Epithelial cell of prostate (primary cell): ENCODE measurements around the gene FXYD6.

Experiments used
- DNase-seq: peaks from one replicate; pipeline ENCODE4 v3.0.0-alpha.2; 2011; ENCODE audit warnings: low read depth, low spot score
- H3K27ac ChIP-seq: fragments of 450-650 bp; 2 replicates; pipeline ENCODE4 v1.5.1; 2017; ENCODE audit warnings: mild to moderate bottlenecking

FXYD6 gene

GRCh38 chr11:117888139-117888566, 11.7 kb upstream of the FXYD6 start:
- H3K27ac ChIP-seq: no peak overlapping the region
- no peak for DNase-seq

- DNase-seq: no peak
- H3K27ac ChIP-seq: no peak overlapping the region
Measured at GRCh38 chr11:117887431-117888138, 11.1 kb upstream of the FXYD6 start.

DNA sequence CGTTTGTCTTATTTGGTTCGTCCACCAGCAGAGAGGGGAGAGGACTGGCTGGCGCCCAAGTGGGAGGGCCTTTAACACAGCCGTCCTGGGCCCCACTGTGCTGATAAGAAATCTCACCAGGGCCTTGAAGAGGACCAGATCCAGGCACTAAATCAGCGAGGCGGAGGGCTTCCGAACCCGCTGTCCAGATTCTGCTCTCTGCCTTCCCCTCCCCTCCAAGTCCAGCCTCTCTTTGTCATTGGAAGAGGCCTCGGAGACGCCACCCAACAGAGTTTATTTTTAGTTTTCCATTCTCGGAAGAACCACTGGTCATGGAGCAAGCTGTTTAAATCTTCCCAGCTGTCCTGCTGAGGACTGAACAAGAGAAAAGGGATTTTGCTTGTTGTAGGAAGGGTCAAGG, 9.3 kb upstream of the FXYD6 start:
- no peak for DNase-seq
- H3K27ac ChIP-seq: no peak overlapping the region

GRCh38 chr11:117884994-117885393, 8.5 kb upstream of the FXYD6 start:
- no peak for DNase-seq
- no peak overlapping the region for H3K27ac ChIP-seq

DNA sequence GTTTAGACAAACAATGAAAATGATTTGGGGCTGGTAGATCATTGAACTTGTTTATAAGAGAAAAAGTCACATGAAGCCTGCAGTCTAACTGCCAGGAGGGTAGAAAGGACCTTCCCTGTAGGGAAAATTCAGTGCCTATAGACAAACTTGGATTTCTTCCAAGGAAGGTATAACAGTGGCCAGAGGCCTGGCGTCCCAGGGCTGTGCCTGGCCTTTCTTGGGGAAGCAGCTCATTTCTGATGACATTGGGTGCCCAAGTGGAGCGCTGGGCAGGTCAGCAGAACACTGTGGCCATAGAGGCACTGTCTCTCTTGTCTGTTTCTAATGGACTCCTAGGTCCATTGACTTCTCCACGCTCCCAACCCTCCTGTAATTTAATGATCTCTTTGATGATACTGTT, 6.6 kb upstream of the FXYD6 start:
- DNase-seq: no peak
- no peak overlapping the region for H3K27ac ChIP-seq

DNA sequence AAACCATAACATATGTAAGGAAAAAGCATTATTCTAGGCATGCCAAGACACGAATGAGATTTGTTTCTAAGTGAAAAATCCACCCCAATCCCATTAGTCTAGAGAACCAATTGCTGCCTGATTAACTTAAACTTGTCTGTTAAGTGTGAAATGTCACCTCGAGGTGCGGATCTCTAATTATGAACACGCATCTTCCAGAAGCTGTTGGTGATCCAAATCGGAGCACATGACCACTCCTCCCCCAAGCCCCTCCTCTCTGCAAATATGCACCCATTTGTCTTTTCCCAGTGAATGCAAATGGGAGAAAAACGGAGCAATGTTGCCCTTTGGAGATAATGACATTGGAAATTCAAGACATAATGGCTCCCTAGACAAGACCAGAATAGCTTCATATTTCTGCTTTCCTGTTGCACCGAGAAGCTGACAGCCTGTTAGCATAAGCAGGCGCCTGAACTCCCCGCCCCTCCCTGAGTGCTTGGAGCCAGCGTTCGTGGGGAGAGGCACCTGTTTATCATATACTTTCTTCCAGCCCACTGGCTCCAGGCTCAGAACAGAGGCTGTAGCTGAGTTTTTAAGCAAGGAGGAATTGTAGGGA, 6.0 kb upstream of the FXYD6 start:
- no peak overlapping the region for H3K27ac ChIP-seq
- DNase-seq: no peak

- no peak overlapping the region for H3K27ac ChIP-seq
- no peak for DNase-seq
Measured at GRCh38 chr11:117881217-117881616, 4.8 kb upstream of the FXYD6 start.

GRCh38 chr11:117879516-117880480, 3.3 kb upstream of the FXYD6 start:
- no peak overlapping the region for H3K27ac ChIP-seq
- DNase-seq: no peak

DNA sequence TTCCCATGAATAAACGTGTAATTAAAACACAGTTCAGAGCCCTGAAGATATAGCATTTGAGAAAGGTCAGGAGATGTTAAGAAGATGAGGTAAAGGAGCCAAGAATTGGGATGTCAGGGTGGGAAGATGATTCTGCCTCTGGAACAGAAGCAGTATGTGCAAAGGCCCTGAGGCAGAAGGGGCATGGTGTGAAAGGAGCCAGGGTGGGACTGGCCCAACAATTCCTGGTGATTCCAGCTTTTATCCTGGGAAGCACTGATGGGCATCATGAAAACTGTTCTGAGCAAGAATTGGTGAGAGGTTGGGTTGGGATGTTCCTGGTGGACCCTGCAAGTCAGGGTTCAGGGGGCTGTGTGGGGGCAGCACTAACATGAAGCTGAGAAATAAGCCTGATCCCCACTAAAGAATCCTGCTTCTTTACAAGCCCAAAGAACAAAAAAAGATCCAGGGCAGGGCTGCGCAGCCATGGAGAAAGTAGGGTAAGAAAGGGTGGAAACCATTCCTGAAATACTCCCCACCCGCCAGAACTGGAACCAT, 2.5 kb upstream of the FXYD6 start:
- DNase-seq: no peak
- H3K27ac ChIP-seq: no peak overlapping the region

DNA sequence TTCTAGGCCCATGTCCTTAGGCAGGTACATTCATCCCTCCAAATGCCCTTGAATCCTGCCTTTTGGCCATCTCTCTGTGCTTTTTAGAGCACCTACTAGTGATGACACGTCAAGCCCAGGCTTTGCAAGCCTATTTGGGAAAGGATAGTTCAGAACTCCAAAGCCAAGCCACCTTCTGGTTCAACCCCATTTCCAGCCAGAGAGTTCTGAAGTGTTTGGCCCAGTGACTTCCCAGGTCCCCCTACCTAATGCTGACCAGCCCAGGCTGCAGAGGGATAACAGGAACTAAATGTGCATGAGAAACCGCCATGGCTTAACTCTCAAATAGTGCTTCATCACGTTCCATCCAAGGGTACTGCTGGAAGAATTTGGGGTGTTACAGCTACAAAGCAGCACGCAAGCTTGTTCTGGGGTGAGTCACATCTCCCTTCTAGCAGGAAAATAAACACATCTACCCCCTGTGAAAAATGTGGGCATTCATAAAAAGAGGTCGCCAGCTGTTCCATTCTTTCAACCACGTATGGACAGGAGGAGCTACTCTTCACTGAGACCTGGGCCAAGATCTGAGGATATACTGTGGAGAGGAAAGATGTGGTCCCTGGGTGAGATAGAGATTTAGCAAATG, 2.0 kb upstream of the FXYD6 start:
- H3K27ac ChIP-seq: no peak overlapping the region

GRCh38 chr11:117877120-117877784, 794 bp upstream of the FXYD6 start:
- H3K27ac ChIP-seq: no peak overlapping the region
- DNase-seq: no peak

More for the DNA sequence above, 2.0 kb upstream of the FXYD6 start:
- no peak for DNase-seq

GRCh38 chr11:117876059-117876340, 458 bp downstream of the FXYD6 start:
- no peak overlapping the region for H3K27ac ChIP-seq

DNA sequence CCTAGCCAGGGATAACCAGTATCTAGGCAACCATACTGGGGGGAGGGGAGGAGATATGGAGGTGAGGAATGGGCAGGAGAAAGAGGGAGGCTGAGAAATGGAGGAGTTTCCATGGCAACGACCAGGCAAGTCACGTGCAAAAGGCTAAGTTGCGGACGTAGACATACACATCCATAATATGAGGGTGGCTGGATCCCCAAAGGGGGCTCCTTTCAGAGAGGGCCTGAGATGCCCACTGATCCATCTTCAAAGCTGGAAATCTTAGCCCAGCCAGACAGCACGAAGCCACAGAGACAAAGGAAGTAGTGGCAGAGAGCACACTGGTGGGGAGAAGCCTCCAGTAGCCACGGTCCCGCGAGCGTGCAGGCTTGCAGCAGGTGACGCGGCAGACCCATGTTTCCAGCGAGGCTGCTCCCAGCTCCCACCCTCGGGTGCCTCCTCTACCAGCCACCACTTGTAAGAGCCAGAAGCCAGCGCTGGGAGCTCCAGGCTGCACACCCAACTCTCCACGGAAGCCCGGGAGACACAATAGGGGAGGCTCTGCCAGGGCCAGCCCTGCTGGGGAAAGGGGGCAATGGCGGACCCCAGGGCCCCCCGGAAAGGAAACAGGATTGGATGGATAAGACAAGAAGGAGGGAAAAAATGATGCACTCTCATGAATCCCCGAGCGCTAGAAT, 938 bp downstream of the FXYD6 start:
- H3K27ac ChIP-seq: no peak overlapping the region
- DNase-seq: no peak

More at GRCh38 chr11:117876059-117876340, 458 bp downstream of the FXYD6 start:
- no peak for DNase-seq

DNA sequence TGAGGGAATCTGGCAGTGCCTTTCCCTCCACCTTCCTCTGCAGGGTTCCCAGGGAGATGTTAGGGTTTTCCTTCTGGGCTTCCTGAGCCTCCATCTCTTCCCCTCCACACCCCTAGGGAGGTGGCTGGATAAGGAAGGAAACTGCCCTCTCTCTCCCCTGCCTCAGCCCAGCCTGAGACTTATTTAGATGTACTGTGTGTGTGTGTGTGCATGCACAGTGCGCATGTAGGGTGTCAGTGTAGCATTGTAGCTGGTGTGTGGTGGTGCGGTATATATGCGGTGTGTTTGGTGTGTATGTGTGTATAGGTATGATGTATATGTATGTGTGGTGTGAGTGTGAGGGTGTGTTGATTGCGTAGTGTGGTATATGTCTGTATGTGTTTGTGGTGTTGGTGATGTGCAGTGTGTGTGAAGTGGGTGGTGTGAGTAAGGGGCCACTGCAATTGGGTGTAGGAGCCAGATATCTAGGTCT, 1.5 kb downstream of the FXYD6 start:
- H3K27ac ChIP-seq: no peak overlapping the region
- no peak for DNase-seq

- no peak overlapping the region for H3K27ac ChIP-seq
- DNase-seq: no peak
Measured at GRCh38 chr11:117874253-117874909, 2.1 kb downstream of the FXYD6 start.

DNA sequence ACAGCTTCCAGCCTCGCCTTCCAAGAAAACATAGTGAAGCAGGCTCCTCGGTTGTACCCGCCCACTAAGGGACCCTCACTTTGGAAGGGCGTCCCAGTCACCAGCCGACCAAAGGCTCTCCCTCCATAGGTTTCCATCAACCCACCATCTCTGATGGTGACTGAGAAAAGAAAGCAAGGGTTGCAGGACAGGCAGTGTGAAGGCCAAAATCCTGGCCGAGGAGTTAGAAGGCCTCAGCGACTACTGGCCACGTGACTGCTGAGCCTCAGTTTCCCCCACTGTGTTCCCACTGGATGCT, 2.7 kb downstream of the FXYD6 start:
- no peak overlapping the region for H3K27ac ChIP-seq
- no peak for DNase-seq

DNA sequence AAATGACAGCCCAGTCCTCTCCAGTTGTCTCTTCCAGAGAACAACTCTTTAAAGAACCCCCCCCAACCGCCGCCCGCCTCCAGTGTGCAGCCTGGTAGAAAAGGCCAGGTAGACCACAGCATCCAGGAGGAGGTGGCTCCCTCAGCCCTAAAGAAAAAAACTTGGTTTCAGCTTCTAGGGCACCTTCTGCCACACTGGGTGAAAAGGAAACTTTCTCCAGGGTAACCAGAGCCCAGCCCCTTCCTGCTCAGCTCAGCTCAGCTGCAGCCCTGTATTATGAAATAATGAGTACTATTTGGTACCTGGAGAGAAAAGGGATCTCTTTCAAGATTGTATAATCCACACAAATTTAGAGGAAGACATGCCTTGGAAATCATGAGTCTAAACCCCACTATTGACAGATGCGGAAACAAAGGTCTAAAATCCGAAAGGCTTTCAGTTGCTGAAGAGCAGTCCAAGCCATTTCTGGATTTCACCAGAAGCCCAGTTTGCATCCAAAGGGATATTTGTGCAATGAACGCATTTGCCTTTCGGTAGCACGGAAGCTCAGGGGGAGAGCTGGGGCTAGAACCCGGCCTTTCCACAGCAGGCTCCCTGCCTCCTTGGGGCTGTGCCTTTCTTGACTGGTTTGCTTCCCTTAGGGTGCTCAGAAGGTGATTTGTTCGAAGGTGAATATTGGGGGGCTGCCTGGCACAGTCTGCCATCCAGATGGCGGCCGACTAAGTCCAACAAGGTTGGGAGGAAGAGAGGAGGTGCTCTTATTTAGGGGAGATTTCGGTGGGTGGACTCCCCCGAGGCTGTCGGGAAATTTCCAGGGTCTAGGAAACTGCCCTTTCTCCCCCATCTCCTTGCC, 3.3 kb downstream of the FXYD6 start:
- H3K27ac ChIP-seq: no peak overlapping the region
- no peak for DNase-seq

GRCh38 chr11:117872420-117872961, 4.0 kb downstream of the FXYD6 start:
- no peak overlapping the region for H3K27ac ChIP-seq
- no peak for DNase-seq
